ENCODE measurements around the gene RNF40.

Gene RNF40

DNA sequence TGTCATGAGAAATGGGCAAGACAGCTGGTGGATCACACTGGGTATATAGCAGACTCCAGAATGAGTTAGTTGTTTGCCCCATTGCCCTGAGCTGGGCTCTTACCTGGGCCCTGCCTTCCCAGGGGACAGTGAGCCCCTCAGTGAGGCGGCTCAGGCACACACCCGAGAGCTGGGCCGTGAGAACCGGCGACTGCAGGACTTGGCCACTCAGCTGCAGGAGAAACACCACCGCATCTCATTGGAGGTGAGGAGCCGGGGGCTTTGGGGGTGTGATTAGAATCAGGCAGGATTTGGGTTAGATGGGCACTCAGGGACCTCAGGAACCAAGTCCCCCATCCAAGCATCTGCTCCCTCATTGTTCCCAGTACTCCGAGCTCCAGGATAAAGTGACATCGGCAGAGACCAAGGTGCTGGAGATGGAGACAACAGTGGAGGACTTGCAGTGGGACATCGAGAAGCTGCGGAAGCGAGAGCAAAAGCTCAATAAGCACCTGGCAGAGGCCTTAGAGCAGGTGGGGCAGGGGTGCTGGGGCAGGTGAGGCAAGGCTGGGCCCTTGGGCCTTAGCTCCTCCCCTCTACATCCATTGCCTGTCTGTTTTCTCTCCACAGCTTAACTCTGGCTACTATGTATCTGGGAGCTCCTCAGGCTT, 2.8 kb downstream of the RNF40 start:
- no peak for DNase-seq

GRCh38 chr16:30766206-30766932, 4.2 kb downstream of the RNF40 start:
- DNase-seq, result no peak

DNA sequence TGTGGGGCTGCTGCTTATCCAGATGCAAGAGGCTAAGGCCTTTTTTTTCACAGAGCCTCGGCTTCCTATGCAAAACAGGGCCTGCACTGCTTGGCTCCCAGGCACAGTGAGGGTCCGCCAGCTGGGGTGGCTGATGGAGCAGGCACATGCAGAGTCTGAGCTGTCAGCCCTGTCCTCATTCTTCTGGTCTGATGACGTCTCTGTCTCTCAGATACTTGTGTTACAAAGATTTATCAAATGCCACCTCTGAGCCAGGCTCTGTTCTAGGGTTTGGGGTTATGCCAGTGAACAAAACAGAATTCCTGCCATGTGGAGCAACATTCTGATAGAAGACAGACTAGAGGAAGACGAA, 4.8 kb downstream of the RNF40 start:
- no peak for DNase-seq

GRCh38 chr16:30767767-30768465, 5.8 kb downstream of the RNF40 start:
- DNase-seq, result peak; percentile 58

DNA sequence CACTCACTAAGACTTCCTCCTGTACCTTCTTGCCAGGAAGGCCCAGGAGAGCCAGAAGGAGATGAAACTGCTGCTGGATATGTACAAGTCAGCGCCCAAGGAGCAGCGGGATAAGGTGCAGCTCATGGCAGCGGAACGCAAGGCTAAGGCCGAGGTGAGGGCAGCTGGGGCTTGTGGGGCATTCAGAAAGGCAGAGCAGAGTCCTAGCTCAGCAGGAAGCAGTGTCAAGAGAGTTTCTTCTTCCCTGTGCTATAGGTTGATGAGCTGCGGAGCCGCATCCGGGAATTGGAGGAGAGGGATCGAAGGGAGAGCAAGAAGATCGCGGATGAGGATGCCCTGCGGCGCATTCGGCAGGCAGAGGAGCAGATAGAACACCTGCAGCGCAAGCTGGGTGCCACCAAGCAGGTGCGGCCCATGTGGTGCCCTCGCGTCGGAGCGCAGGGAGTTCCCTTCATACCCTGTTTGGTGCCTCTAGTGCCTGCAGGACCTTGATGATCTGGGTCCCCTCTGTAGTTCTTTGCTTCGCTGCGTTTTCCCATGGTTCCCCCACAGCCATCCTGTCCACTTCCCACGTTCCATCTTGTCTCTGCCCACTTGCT, 6.6 kb downstream of the RNF40 start:
- no peak for DNase-seq

GRCh38 chr16:30769379-30770089, 7.4 kb downstream of the RNF40 start:
- no peak for DNase-seq

- no peak for DNase-seq
These were observed 9.6 kb downstream of the RNF40 start for GRCh38 chr16:30771726-30772125.

GRCh38 chr16:30773826-30774225, 11.7 kb downstream of the RNF40 start:
- DNase-seq, result no peak

- DNase-seq, result no peak
These were observed 12.4 kb downstream of the RNF40 start for GRCh38 chr16:30774367-30775130.

- DNase-seq, result no peak
These were observed 12.9 kb downstream of the RNF40 start for GRCh38 chr16:30775131-30775391.

DNA sequence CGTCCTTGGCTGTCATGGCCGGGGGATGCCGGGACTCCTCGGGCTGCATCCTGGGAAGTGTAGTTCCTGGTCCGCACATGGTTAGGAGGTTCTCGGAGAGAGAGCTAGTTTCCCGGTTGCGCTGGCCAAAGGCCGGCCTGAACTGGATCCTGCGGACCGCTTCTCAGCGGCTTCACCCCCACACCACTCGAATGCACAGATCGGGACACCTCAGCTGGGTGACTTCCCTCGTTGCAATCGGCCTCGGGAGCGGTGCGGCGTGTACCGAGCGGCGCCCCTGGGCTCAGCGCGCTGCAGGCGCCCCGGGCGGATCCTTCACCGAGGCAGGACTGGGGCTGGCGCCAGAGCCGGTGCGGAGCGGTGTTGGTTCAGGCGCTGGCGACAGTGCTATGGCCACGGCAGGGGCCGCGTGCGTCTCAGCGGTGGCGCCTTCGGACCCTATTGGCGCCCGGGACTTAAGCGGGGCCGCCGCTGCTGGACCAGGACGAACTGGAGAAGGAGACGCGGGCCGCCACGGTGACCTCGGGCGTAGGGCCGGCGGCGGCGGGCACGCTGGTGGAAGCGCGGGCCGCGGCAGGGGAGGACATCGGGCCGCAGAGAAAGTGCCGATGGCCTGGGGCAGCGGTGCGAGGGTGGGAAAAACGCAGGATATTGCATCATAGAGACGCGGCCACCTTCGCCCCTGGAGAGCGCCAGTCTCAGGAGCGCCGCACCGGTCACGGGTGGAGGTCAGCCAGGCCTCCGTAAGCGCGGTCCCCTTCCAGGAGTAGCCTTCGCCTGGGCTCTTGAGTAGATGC, 13.5 kb downstream of the RNF40 start:
- DNase-seq, result peak; percentile 37

GRCh38 chr16:30777591-30778297, 15.6 kb downstream of the RNF40 start:
- DNase-seq, result no peak

DNA sequence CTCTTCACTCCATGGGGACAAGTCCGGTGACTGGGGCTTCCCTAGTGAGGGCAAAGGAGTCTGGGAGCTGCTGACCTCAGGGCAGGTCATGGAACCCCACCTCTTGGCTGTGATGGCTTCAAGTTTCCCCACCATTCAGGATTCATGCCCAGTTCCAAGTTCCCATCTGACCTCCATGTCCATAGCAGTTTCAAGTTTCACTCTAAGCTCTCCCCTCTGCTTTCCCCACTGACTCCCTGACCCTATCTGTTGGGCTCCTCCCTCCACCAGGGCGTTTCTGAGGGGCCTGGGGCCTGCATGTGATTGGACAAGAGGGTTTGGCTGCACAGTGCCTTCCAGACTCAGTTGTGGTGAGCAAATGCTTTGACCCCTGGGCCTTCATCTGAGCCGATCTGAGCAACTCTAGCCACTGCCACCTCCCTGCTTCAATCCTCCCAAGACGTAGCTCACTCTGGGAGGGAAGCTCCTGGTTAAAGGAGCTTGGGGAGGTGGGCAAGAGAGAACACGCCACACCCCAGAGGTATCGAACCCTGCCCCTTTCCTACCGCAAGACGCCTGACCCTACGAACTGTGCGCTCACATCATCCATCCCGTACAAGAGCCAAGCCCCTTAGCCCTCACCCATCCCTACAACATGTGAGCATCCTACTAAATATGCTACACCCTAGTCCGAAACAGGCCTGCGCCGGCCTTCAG, 16.6 kb downstream of the RNF40 start:
- DNase-seq, result no peak

DNA sequence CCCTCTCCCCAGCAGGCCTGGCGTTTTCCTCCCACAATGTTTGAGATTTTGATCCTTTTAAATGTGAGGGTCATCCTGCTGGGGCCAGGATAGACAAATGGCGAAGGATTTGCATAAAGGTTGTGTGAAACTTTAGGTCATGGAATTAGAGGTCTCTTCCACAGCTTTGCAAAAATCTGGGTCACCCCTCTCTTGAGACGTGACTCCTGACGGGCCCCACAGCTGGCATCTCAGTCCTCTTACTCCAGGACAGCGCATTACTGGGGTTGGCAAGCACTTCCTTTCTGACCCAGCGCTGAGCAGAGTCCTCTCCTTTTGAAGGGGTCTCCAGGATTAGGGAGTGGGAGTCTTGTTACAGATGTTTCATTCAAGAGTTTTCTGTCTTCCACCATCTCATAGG, 17.5 kb downstream of the RNF40 start:
- DNase-seq, result no peak

GRCh38 chr16:30780021-30780420, 17.9 kb downstream of the RNF40 start:
- DNase-seq, result no peak

DNA sequence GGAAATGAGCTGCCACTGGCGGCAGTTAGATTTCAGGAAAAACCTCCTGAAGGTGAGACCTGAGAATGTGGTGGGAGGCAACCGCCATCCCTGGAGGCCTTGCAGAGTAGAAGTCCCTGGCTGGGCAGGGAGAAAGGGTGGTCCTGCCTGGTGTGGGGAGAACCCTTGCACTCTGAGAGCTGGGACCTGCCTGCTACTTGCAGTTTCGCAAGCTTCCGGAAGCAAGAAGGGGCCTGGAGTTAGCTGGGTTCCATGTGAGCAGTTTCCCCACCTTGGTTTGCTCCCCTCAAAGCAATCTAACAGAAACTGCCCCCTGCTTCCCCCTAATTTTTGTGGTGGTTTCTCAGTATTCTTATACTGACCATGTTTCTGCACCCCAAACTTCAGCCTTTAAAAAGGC, 18.4 kb downstream of the RNF40 start:
- DNase-seq, result no peak

- DNase-seq, result no peak
These were observed 20.6 kb downstream of the RNF40 start for GRCh38 chr16:30782486-30783279.

- DNase-seq, result no peak
These were observed 21.4 kb downstream of the RNF40 start for GRCh38 chr16:30783280-30784109.

DNA sequence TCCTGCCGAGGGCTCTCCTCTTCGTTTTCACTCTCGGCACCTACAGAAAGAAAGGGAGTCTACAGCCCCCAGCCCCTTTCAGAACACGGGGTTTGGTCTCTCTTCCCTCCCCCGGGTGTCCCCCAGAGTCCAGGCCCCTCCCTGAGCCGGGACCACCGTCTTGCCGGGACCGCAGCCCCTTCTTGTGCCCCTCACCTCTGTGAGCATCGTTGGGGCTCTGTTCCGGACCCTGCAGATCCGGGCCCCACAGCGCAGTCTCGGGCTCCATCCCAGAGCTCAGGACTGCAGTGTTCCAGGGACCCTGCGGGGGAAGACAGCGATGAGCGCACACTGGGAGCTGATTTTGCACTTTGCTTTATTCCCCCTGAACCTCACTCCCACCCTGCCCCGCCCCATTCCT, 22.1 kb downstream of the RNF40 start:
- no peak for DNase-seq
